Endothelial cell of umbilical vein (primary cell): Measurements from ENCODE around the gene VPS37D. TPM values are rescaled to one million over a fixed set of nuclear protein-coding genes. Genes with fewer than 3 reads are reported as not detected.

Experiments used
- BruUV-seq: library from RNA; stranded (reverse); fragments of 400-500 nt; replicated peaks from 2 replicates; lab custom pipeline; 2021; lab: Mats Ljungman, UMichigan
- CTCF ChIA-PET: fragments of 300-600, 350-600 bp; sonication (Branson Sonifier 250); formaldehyde crosslinking; loops from one replicate; lab custom pipeline; 2021; ENCODE audit warnings: antibody characterized with exemption, inconsistent platforms; lab: Charles Lee
- POLR2A ChIA-PET: fragments of 300-600, 350-600 bp; sonication (Branson Sonifier 250); formaldehyde crosslinking; loops from one replicate; lab custom pipeline; 2021; ENCODE audit warnings: antibody characterized with exemption, inconsistent platforms; lab: Charles Lee
- DNase-seq: peaks from one replicate; pipeline ENCODE4 v3.0.0-alpha.2; 2011; ENCODE audit warnings: low read depth, low spot score
- FAIRE-seq: peaks from 2 replicates; lab custom pipeline; 2011; peaks lifted over from hg19 to GRCh38; lab: Jason Lieb, UNC
- H2AFZ ChIP-seq: 2 replicates; pipeline ENCODE4 v1.6.0; 2012; ENCODE audit warnings: low read depth, low read length, control low read depth, inconsistent platforms
- H3K27ac ChIP-seq: 2 replicates; pipeline ENCODE4 v1.5.1; 2011; ENCODE audit warnings: low read depth, mild to moderate bottlenecking, control low read depth, low read length, moderate library complexity; ENCODE audit not compliant: insufficient read depth
- H3K27me3 ChIP-seq, 2 experiments: 2 replicates each; pipeline versions ENCODE4 v1.6.0 to v1.6.1; 2011; ENCODE audit warnings: low read length in 2 of 2, mixed read lengths in 1 of 2; ENCODE audit not compliant: control insufficient read depth in 2 of 2, insufficient read depth in 2 of 2
- H3K36me3 ChIP-seq, 2 experiments: 2 replicates in 1 of 2; 3 replicates in 1 of 2; pipeline ENCODE4 v1.5.1; 2011; ENCODE audit warnings: low read length in 2 of 2, mild to moderate bottlenecking in 1 of 2, moderate library complexity in 1 of 2; ENCODE audit not compliant: control insufficient read depth in 2 of 2, insufficient read depth in 2 of 2; ENCODE audit errors: extremely low read depth in 1 of 2
- H3K4me1 ChIP-seq: 3 replicates; pipeline ENCODE4 v1.5.1; 2011; ENCODE audit warnings: mild to moderate bottlenecking, low read length; ENCODE audit not compliant: control insufficient read depth, insufficient read depth; ENCODE audit errors: extremely low read depth
- H3K4me2 ChIP-seq: 2 replicates; pipeline ENCODE4 v1.6.1; 2011; ENCODE audit warnings: low read length, control low read depth, mixed read lengths; ENCODE audit not compliant: insufficient read depth
- H3K4me3 ChIP-seq, 3 experiments: fragments of 200-600 bp in 1 of 3; sonication (generic), shearing (Covaris generic) in 1 of 3; replicated peaks in 1 of 3; 2 replicates each; pipeline ENCODE4 v1.5.1; 2011 to 2016; ENCODE audit warnings: control low read depth in 3 of 3, low read length in 3 of 3, mild to moderate bottlenecking in 2 of 3, inconsistent platforms in 1 of 3, low read depth in 1 of 3, moderate library complexity in 1 of 3; ENCODE audit not compliant: insufficient read depth in 1 of 3
- H3K79me2 ChIP-seq: 2 replicates; pipeline ENCODE4 v1.6.0; 2012; ENCODE audit warnings: low read length, inconsistent platforms; ENCODE audit not compliant: control insufficient read depth, insufficient read depth
- H3K9ac ChIP-seq: replicated peaks from 2 replicates; pipeline ENCODE3; 2011; ENCODE audit warnings: low read length, control low read depth; ENCODE audit not compliant: insufficient read depth; ENCODE audit errors: extremely low read depth
- H3K9me1 ChIP-seq: replicated peaks from 3 replicates; pipeline ENCODE4 v1.6.0; 2011; ENCODE audit warnings: mild to moderate bottlenecking, low read length; ENCODE audit not compliant: control insufficient read depth, insufficient read depth; ENCODE audit errors: extremely low read depth
- H3K9me3 ChIP-seq: replicated peaks from 2 replicates; pipeline ENCODE4 v1.5.1; 2012; ENCODE audit warnings: low read length, inconsistent platforms; ENCODE audit not compliant: control insufficient read depth, insufficient read depth
- H4K20me1 ChIP-seq: replicated peaks from 2 replicates; pipeline ENCODE3; 2011; ENCODE audit warnings: mild to moderate bottlenecking, low read length; ENCODE audit not compliant: control insufficient read depth, insufficient read depth; ENCODE audit errors: extremely low read depth
- EZH2 ChIP-seq: IDR thresholded peaks from 2 replicates; pipeline ENCODE4 v1.6.1; 2012; ENCODE audit warnings: borderline replicate concordance, low read depth, mild to moderate bottlenecking, moderate library complexity, low read length, inconsistent platforms; ENCODE audit not compliant: severe bottlenecking
- FOS ChIP-seq: IDR thresholded peaks from 2 replicates; pipeline ENCODE4 v1.6.1; 2011; ENCODE audit warnings: mild to moderate bottlenecking, low read length, moderate library complexity, borderline replicate concordance; ENCODE audit not compliant: insufficient read depth
- GATA2 ChIP-seq: IDR thresholded peaks from 2 replicates; pipeline ENCODE4 v1.7.0; 2011; ENCODE audit warnings: low read depth, mild to moderate bottlenecking, moderate library complexity, mixed read lengths, low read length; ENCODE audit not compliant: insufficient read length, insufficient read depth
- JUN ChIP-seq: IDR thresholded peaks from 2 replicates; pipeline ENCODE4 v1.6.1; 2011; ENCODE audit warnings: borderline replicate concordance, low read depth; ENCODE audit not compliant: insufficient read length, insufficient read depth
- MAX ChIP-seq: IDR thresholded peaks from 2 replicates; pipeline ENCODE4 v1.6.1; 2011; ENCODE audit not compliant: insufficient read depth, insufficient read length
- MYC ChIP-seq: IDR thresholded peaks from one replicate; pipeline ENCODE4 v1.6.1; 2011; ENCODE audit warnings: mild to moderate bottlenecking, low read depth, low read length
- POLR2A ChIP-seq: IDR thresholded peaks from 2 replicates; pipeline ENCODE4 v1.6.1; 2012; ENCODE audit warnings: low read depth, mild to moderate bottlenecking, control low read depth, low read length
- POLR2AphosphoS5 ChIP-seq: IDR thresholded peaks from 2 replicates; pipeline ENCODE4 v1.6.1; 2012; ENCODE audit warnings: low read depth, mild to moderate bottlenecking, control low read depth, low read length, moderate library complexity; ENCODE audit not compliant: insufficient read depth
- dilution Hi-C: fragments of 300-500 bp; cut with MboI; formaldehyde crosslinking; loops from one replicate; pipeline ENCODE4 v1.15.0; 2019; ENCODE audit warnings: low sequenced_read_pairs; ENCODE audit not compliant: extremely low pct_ligation_motif_present
- intact Hi-C: fragments of 100-400 bp; cut with micrococcal nuclease; formaldehyde crosslinking; loops from one replicate; pipeline ENCODE4 v1.10.0; 2022
- polyA plus RNA-seq, 4 experiments: library from polyadenylated mRNA; depleted of rRNA in 3 of 4; stranded (reverse) in 3 of 4; unstranded in 1 of 4; fragments of >200 nt; gene quantifications; 2 replicates each; pipeline versions ENCODE4 v1.2.1 to v1.2.3, GENCODE V29; 2011 to 2012; ENCODE audit warnings: missing spikeins in 1 of 4
- total RNA-seq: library from RNA; stranded (reverse); gene quantifications from 2 replicates; pipeline ENCODE4 v1.2.3, GENCODE V29; 2021
- TF ChIP-seq, protein P1 (sequence below), 2 donors: IDR thresholded peaks; 1 replicate in 1 of 2; 2 replicates in 1 of 2; pipeline ENCODE4 v1.5.1; 2011; ENCODE audit warnings: low read length in 2 of 2, mild to moderate bottlenecking in 2 of 2, moderate library complexity in 2 of 2, control low read depth in 1 of 2, inconsistent platforms in 1 of 2, low read depth in 1 of 2; ENCODE audit not compliant: insufficient read depth in 1 of 2; ENCODE audit errors: extremely low read depth in 1 of 2

The VPS37D gene
- total and polyA plus RNA-seq, 2 donors (not counting 3 experiments of a cell fraction or from before 2014, with no cell fraction given) = 2.0 to 2.1 TPM

GRCh38 chr7:73683056-73683787 is 15.6 kb downstream of the VPS37D start, which contains the start of the genes BUD23 and DNAJC30:
BUD23 (plus strand) TSS chr7:73683597; CDS start chr7:73683626, 29 bp downstream.
DNAJC30 (minus strand) TSS chr7:73683453; CDS start chr7:73683423, 30 bp downstream.
- Histone ChIP-seq H3K36me3 (peaks cover 2 to 9% of the 10 kb centered on the region in 2 experiments), H3K79me2 (peaks cover 59% of the 10 kb centered on the region), H2AFZ (peak within 1 kb of the TSS; percentile 73), H3K4me1 (peaks cover 14% of the 10 kb centered on the region), H3K27ac (peak within 1 kb of the TSS; percentile 77), H3K9ac (peak within 1 kb of the TSS; percentile 88), H3K9me1 (no peaks in the 10 kb centered on the region), H3K4me2 (peak within 1 kb of the TSS; percentile 83), H3K4me3 (peak within 1 kb of the TSS; percentile 65 to 88 (median 81)), H4K20me1 (no peaks in the 10 kb centered on the region), H3K27me3 (no peaks in the 10 kb centered on the region), H3K9me3 (no peaks in the 10 kb centered on the region)
- DNase-seq (peak; percentile 94), FAIRE-seq (peak; percentile 93)
- intact Hi-C loops (loop anchor here (1.0 kb wide), 1 partner anchor 35 kb away; no protein-coding TSS in a partner anchor), dilution Hi-C loops (no loop called here)
- no peak for TF ChIP-seq MYC
- no peak for TF ChIP-seq GATA2
- TF ChIP-seq, protein P1, sequence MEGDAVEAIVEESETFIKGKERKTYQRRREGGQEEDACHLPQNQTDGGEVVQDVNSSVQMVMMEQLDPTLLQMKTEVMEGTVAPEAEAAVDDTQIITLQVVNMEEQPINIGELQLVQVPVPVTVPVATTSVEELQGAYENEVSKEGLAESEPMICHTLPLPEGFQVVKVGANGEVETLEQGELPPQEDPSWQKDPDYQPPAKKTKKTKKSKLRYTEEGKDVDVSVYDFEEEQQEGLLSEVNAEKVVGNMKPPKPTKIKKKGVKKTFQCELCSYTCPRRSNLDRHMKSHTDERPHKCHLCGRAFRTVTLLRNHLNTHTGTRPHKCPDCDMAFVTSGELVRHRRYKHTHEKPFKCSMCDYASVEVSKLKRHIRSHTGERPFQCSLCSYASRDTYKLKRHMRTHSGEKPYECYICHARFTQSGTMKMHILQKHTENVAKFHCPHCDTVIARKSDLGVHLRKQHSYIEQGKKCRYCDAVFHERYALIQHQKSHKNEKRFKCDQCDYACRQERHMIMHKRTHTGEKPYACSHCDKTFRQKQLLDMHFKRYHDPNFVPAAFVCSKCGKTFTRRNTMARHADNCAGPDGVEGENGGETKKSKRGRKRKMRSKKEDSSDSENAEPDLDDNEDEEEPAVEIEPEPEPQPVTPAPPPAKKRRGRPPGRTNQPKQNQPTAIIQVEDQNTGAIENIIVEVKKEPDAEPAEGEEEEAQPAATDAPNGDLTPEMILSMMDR (IDR thresholded peaks at IDR 0.05; ENCODE audit: extremely low read depth in 1 of 2, insufficient read depth in 1 of 2, low read depth in 1 of 2, low read length in 2 of 2) = no peak
- peak; percentile 62 for TF ChIP-seq MAX
- no peak for TF ChIP-seq FOS
- no peak for TF ChIP-seq EZH2
- TF ChIP-seq POLR2A = peak; percentile 93
- peak; percentile 89 for TF ChIP-seq POLR2AphosphoS5
- TF ChIP-seq JUN = no peak
- TSS peak; percentile 52 for BruUV-seq
- ChIA-PET CTCF (no interaction called here), POLR2A (interaction anchor here (1.5 kb wide), 1 partner anchor 14 kb away, joined by 3 read pairs; no protein-coding TSS in a partner anchor)
